ENCODE data around the gene SFRP5.

- TF ChIP-seq CTCF (IDR thresholded peaks at IDR 0.05 in 8 of 11, conservative IDR thresholded peaks at IDR 0.05 in 3 of 11) (no peak), POLR2A (IDR thresholded peaks at IDR 0.05) (no peak)
Observed at GRCh38 chr10:97762056-97762455, 9.7 kb downstream of the SFRP5 start.

Measured in spleen (tissue), 7 donors.